Stimulated activated CD8-positive, alpha-beta memory T cell treated with anti-CD3 and anti-CD28 coated beads, Interleukin-12 subunit alpha, Interleukin-12 subunit beta, amount 100 ng/mL, for 4 hours (primary cell): ENCODE measurements around the gene ZDHHC8.

Experiments
- DNase-seq: peaks from one replicate; pipeline ENCODE4 v3.0.0-alpha.2; 2020; ENCODE audit warnings: low read depth

The ZDHHC8 gene

DNA sequence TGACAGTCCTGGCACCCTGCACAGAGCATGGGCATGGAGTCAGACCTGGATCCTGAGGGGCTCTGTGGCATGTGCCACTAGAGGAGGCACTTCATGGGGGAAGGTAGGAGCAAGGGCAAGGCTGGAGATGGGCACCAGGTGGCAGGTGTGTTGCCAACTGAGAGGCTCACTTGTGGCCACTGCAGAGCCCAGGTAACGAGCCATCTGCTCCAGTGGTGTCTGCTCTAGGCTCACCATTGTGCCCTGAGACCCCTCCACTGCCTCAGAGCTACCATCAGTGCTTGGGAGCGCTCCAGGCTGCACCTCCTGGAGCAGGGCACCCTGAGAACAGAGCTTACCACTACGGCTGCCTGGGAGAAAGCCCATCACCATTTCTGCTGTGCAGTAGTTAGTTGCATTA, 1.3 kb upstream of the ZDHHC8 start:
- DNase-seq, result no peak

DNA sequence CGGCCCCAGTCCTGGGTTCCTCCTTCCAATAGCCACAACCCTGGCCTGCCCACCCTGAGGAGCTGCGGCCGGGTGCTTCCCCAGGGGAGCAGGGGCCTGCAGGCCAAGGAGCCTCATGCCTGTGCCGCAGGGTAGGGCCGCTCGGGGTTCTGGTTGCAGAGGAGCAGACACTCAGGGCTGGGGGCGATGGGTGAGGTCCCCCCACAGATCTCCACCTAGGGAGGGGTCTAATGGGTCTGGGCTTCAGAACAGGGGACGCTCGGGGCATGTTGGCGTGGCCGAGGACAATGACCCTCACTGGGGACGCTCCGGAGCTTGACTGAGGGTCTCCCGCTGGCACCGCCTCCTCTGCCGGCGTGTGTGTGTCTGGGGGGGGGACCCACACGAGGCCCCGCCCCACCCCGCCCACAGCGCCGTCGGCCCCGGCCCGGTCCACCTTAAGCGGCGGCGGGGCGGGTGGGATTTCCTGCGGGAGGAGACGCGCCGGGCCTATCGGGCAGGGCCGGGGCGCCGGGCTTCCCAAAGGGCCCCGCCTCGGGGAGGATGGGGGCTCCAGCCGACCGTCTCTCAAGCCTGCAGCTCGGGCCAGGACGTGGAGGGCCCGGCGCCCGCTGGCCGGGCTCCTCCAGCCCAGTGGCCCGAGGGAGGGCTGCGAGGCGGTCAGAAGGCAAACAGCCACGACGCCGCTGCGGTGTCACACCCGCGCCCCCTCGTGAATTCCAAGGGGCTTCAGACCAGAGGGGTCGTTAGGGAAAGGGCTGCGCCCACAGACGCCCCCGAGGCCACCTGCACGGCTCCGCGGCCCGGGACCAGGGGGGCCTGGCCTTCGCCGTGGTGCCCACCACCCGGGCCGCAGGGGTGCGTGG, 640 bp upstream of the ZDHHC8 start:
- peak; percentile 72 for DNase-seq

DNA sequence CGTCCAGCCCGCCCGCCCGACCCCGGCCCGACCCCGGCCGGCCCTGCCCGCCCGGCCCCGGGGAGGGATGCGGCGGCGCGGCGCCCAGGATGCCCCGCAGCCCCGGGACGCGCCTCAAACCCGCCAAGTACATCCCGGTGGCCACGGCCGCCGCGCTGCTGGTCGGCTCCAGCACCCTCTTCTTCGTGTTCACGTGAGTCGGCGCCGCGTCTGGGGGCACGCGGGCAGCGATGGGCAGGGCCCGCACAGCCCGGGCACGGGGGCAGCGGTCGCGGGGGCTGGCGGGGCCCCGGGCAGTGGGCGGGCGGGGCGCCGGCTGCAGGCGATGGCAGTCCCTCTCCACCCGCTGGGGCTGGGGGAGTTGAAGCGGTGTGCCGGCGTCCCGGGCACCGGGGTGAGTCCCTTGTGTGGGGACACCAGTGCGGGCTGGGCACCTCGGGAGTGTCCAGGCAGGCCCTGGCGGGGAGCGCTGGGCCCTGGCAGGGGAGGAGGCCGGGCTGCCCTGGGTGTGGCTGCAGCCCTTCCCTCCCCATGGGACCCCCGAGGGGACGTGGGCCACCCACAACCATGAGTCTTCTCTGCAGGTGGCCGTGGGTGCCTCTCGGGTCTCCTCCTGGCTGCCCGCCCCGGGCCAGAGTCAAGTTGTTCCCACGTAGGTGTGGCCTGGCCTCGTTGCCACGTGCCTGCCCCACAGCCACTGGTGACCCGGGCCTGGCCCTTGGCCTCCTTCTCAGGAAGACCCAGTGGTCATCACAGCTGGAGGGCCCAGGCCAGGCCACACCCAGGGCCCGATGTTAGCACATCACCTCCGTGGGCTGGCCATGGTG, 468 bp downstream of the ZDHHC8 start:
- DNase-seq, result no peak

DNA sequence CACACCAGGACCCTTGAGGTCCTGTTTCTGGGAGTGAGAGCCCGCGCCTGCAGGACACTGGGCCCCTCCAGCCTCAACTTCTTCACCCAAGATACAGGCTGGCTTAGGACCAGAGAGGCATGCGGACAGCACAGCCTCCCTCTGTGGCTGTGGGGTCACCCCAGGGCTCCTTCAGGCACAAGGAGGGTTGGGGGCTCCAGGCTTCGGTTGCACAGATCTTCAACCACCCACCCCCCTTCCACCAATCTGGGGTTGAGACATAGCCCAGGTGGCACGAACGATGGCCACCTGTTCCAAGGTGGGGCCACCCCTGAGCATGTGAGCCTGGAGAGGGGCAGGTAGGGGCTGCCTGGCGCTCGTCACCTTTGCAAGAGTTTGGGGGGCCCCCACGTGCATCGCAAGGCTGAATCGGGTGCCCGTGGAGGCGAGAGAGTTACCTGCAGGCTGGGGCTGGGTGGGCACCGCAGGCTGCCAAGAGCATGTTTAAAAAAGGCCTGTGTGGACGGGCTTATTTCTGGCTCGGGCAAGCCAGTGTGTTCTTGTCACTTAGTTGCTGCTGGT, 1.2 kb downstream of the ZDHHC8 start:
- DNase-seq, result no peak

DNA sequence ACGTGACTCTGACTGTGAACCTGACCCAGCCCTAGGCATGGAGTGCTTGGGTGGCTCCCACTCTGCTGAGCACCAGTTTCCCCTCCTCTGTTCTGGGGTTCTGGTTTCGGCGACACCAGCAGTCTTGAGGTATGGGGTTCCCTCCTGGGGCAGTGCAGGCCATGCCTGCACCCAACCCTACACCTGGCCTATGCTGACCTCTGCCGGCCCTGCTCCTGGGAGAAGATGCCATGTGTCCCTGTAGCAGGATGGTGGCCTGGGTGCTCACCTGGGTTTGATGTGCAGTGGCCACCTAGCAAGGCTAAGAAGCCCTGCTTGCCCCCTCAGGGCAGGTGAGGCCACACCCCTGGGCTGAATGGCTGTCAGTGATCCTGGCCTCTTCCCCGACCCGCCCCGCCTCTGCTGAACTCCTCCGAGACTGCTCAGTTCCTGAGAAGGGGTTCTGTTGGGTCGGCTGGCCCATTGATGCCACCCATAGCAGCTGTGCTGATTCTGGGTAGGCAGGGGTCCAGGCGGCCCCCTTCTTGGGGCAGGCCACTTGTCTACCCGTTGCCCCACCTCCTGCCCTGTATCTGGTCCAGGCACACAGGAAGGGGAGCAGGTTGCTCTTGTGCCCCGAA, 2.4 kb downstream of the ZDHHC8 start:
- no peak for DNase-seq

DNA sequence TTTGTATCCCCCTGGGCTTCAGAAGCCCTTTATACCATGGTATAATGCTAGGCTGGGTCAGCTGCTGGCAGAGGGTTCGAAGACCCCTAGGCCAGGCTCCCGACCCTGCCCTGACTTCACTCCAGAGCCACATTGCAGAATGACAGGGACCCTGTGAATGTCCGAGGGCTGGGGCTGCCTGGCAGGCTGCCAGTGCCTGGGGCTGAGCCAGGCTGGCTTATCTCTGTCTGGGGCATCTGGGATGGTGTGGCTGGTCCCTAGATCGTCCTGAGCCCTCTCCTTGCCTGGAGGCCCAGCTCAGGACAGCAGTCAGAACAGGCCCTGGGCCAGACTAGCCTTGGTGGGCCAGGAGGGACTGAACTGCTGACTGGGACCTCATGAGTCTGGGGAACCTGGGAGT, 3.7 kb downstream of the ZDHHC8 start:
- no peak for DNase-seq

DNA sequence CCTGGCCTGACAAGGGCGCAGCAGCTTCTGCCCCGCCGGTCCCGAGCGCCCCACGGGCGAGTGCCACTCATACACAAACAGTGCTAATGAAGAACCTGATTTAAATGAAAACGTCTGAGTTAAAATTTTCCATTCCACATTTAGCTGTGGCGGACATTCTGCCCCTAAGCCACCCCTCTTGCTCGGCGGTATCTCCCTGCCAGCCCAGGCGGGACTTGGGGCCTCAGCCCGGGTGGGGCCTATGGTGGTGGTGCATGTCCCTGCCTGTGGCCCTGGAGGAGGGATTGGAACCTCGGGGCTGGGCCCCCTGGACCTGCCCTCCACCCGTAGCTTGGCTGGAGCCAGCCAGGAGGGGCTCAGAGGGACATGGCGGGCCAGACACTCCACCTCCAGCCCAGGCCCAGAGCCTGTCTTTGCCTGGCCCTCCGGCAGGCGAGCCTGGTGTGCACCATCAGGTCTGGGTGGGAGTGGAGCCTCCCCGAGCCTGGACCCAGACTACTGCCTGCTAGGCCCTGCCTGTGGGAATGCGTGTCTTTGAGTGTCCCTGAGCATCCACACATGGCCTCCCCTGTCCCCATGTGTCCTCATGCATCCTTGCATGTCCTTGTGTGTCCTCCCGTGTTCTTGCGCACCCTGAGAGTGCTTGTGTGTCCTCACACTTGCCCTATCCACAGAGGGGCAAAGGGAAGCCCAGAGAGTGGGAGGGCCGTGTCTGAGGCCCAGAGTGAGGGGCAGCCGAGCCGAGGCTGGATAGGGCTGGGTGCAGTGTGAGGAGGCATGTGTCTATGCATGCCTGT, 4.4 kb downstream of the ZDHHC8 start:
- no peak for DNase-seq

DNA sequence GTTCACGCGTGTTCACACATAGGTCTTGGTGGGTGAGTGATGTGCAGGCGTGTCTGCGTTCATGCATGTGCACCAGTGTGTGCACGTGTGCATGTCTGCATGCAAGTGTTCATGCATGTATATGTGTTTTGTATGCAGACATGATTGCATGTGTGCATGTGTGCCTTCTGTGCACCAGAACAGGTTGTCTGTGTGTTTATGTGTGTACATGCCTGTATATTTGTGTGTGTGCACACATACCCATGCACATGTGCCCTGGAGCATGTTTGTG, 4.9 kb downstream of the ZDHHC8 start:
- no peak for DNase-seq

DNA sequence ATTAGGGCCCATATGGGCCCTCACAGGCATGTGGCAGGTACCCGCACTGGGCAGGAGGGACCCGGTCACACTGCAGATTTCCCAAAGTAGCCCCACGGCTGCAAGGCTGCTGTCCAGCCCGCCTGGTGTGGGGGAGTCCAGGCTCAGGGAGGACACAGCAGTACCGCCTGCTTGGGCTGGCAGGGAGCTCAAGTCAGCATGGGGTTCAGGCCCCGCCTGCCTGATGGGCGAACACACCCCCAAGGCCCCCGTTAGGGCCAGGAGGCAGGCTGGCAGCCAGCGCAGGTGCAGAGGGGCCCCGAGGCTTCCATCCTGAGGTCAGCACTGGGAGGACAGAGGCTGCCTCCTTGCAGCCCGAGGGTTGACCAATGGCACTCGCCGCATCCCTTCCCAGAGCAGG, 5.5 kb downstream of the ZDHHC8 start:
- DNase-seq, result no peak

DNA sequence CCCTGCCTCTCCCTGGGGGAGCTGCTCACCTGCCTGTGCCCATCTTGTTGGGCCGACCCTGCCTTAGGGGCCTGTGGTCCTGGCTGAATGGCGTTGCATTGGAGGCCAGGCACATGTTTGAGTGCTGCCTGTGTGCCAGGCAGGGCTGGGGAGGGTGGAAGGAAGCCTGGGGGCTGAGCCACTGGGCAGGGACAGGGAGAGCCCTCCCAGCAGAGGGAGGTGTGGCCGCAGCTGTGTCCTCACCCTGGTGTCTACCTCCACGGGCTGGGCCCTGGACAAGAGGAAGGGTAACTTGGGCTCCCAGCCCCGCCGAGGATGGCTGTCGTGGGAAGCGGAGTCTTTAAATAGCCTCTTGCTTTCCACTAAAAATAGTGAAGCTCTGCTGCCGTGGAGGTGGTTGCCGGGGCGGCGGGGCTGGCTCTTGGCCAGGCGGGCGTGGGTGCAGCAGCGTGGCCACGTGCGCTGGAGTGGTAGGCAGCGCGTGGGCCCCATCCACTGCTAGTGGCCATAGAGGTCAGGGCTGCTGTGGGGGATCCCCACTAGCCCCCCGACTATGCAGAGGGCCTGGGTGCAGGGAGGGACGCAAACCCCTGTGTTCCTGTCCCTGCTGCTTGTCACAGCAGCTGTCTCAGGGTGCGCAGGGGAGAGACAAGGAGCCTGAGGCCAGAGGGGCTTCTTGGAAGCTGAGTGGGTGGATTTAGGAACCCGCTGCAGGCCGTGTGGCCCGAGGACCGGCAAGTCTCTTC, 6.2 kb downstream of the ZDHHC8 start:
- DNase-seq, result no peak

DNA sequence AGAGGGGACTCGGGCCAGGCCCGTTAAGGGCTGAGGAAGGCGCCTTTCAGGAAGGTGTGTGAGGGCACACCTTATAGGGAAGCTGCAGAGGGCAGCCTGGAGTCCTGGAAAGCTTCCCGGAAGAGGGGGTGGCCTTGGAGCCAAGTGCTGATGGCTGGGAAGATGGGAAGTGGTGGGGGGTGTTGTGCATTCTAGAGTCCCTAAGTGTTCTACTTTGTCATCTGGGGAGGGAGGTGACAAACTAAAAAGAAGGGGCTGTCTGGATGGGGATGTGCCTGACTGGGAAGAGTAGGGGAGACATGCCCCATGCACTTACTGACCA, 6.8 kb downstream of the ZDHHC8 start:
- DNase-seq, result no peak

DNA sequence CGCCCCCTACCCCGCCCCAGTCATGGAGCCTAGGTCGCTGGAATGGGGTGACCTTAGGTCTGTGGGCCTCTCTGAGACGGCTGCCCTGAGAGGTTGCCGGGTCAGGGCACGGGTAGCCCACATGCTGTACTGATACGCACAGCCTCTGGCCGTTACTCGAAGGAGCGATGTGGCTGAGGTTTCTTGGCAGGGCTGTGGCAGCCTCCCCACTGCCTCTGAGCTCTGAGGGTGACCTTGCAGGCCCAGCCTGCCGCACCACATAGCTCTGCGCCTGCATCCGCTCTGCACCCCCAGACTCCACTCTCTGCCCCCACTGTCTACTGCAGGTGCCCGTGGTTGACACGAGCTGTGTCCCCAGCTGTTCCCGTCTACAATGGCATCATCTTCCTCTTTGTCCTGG, 7.3 kb downstream of the ZDHHC8 start:
- DNase-seq, result no peak

DNA sequence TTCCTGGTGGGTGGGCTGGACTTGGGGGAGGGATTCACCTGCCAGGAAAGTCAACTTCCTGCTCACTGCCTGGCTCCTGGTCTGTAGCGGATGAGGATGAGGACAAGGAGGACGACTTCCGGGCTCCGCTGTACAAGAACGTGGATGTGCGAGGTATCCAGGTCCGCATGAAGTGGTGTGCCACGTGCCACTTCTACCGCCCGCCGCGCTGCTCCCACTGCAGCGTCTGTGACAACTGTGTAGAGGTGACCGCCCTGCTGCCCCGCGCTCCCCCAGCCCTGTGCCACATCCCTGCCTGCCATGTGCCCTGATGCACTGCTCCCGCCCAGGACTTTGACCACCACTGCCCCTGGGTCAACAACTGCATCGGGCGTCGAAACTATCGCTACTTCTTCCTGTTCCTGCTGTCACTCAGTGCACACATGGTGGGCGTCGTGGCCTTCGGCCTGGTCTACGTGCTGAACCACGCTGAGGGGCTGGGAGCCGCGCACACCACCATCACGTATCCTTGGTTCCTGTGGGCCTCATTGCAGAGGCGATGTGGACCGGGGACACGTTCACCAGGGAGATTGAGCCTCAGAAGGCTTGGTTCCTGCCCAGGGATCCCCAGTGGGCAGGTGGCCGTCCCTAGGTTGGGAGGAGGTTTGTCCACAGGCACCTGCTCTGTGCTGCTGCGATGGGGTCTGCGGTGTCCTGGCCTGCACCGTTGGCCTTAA, 7.9 kb downstream of the ZDHHC8 start:
- DNase-seq, result no peak

DNA sequence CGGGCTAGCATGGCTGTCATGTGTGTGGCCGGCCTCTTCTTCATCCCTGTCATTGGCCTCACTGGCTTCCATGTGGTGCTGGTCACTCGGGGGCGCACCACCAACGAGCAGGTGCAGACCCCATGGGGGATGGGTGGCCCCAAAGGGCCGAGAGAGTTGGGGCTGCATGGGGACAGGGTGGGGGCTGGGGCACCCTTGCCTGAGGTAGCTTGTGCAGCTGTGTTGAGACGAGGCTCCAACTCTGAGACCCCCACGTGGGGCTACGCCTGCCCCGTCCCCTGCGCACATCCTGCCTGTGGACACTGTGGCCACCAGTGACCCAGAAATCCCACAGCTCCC, 8.5 kb downstream of the ZDHHC8 start:
- DNase-seq, result no peak

DNA sequence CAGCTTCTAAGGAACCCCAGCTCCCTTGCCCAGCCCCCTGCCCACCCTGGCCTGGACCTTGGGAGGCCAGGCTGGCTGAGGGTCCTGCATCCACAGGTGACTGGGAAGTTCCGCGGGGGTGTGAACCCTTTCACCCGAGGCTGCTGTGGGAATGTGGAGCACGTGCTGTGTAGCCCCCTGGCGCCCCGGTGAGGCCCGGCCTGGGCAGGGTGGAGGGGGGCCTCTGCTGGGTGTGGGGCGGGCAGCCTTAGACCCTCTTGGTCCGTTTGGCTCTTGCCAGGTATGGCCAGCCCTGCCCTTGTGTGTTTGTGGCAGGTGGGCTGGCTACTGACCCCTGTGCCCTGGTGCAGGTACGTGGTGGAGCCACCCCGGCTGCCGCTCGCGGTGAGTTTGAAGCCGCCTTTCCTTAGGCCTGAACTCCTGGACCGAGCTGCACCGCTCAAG, 8.9 kb downstream of the ZDHHC8 start:
- DNase-seq, result no peak

DNA sequence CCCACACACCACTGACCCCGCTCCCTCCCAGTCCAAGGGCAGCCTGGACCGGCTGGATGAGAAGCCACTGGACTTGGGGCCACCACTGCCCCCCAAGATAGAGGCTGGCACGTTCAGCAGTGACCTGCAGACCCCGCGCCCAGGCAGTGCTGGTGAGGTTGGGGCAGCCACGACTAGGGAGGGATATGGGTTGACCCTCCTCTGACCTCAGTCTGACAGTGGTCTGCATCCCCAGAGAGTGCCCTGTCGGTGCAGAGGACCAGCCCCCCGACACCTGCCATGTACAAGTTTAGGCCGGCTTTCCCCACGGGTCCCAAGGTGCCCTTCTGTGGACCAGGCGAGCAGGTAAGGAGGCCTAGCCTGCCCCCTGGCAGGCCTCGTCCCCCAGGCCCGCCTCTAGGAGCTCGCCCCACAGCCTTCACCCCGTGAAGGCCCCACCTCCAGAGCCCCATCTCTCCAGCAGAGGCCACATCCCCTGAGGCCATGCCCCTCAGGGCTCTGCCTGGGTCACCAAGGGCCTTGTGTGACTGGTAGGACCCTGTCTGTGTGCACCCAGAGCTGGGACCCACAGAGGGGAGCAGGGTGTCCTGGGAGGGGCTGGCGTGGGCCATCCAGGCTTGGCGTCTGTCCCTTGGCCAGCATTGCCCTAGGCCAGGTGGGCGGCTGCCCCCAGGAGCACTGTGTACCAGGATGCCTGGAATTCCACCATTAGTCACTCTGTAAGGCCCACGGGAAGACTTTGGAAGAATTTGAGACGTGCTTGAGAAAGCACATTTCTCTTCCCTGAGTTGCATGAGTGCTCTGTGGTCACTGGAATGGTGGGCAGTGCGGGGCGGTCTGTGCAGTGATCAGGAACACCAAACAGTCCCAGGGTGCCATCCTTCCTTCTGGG, 9.8 kb downstream of the ZDHHC8 start:
- DNase-seq, result no peak

DNA sequence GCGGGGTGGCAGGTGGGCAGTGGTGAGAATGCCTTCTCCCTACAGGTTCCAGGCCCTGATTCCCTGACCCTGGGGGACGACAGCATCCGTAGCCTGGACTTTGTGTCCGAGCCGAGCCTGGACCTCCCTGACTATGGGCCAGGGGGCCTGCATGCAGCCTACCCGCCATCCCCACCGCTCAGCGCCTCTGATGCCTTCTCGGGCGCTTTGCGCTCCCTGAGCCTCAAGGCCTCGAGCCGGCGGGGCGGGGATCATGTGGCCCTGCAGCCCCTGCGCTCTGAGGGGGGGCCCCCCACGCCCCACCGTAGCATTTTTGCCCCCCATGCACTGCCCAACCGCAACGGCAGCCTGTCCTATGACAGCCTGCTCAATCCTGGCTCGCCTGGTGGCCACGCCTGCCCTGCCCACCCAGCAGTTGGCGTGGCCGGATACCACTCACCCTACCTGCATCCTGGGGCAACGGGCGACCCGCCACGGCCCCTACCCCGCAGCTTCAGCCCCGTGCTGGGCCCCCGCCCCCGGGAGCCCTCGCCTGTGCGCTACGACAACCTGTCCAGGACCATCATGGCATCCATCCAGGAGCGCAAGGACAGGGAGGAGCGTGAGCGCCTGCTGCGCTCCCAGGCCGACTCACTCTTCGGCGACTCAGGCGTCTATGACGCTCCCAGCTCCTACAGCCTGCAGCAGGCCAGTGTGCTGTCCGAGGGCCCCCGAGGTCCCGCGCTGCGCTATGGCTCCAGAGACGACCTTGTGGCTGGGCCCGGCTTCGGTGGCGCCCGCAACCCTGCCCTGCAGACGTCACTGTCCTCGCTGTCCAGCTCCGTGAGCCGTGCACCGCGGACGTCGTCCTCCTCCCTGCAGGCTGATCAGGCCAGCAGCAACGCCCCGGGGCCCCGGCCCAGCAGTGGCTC, 11.4 kb downstream of the ZDHHC8 start:
- DNase-seq, result no peak

DNA sequence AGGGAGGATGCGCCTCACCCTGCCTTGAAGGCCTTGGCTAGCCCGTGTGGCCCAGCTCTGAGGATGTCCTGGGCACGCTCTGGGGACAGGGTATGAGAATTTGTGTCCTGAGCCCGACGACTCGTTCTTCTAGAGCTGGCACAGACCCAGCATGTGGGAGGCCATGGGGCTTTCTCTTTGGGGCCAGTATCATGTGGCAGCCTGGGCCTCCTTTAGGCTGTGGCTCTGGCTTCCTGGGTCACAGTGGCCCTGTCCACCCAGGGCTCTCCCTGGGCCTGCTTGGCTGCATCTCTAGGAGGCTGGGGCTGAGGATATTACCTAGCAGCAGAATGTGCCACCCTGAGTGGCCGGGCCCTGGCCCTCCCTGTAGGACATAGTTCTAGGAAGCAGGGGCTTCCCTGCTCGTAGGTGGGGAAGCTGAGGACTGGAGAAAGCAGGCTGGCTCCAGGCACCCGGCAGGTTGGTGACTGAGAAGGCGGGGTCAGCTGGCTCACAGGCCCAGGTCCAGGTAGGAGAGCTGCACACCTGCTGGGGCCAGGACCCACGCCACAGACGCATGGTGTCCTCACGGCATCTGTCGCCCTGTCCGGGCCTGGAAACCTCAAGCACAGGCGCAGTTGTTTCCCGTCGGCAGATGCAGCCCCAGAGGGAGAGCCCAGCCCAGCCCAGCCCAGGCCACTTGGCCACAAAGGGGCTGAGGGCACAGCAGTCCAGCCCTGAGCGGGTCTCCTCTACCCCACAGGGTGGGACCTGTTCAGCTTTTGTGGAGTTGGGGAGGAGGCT, 12.5 kb downstream of the ZDHHC8 start:
- DNase-seq, result no peak
